ENCODE data around the gene TRIM38.

Gene TRIM38

DNA sequence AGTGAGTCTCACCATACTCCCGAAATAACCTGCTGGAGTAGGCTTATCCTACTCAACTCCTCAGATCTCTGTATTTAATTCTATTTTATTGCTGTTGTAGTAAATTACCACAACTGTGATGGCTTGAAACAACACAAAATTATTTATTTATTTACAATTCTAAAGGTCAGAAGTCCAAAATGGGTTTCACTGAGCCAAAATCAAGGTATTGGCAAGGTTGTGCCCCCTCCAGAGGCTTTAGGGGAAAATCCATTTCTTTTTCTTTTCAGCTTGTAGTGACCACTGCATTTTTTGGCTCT lies 31.2 kb upstream of the TRIM38 start:
- DNase-seq (ENCODE audit: low spot score) (no peak), ATAC-seq (ENCODE audit: low read depth) (no peak)
- H3K4me1 ChIP-seq (ENCODE audit: insufficient read depth, poor library complexity, severe bottlenecking), result no peaks in the 10 kb centered on the region

DNA sequence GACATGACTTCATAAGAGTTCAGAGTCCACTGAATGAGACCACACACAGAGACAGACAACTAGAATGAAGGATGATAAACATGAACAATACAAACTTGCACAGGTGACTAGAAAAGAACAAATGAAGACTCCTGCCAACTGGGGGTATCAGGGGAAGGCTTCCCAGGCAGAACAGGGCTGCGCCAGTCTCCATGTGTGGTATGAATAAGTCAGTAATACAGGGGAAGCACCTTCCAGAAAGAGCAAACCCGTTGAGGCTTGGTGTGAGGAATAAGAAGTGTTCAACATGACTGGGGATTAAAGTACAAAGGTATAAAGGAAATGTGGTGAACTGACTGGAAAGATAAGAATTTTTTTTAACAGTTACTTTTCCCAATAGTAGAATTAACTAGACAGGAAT lies 28.4 kb upstream of the TRIM38 start:
- H3K4me3 ChIP-seq (ENCODE audit: severe bottlenecking), result no peak overlapping the region
- no peaks in the 10 kb centered on the region for H3K9me3 ChIP-seq (ENCODE audit: severe bottlenecking)
- no peaks in the 10 kb centered on the region for H3K27me3 ChIP-seq (ENCODE audit: insufficient read depth, poor library complexity, severe bottlenecking)
- no peak for ATAC-seq (ENCODE audit: low read depth)
- TF ChIP-seq, protein P1, sequence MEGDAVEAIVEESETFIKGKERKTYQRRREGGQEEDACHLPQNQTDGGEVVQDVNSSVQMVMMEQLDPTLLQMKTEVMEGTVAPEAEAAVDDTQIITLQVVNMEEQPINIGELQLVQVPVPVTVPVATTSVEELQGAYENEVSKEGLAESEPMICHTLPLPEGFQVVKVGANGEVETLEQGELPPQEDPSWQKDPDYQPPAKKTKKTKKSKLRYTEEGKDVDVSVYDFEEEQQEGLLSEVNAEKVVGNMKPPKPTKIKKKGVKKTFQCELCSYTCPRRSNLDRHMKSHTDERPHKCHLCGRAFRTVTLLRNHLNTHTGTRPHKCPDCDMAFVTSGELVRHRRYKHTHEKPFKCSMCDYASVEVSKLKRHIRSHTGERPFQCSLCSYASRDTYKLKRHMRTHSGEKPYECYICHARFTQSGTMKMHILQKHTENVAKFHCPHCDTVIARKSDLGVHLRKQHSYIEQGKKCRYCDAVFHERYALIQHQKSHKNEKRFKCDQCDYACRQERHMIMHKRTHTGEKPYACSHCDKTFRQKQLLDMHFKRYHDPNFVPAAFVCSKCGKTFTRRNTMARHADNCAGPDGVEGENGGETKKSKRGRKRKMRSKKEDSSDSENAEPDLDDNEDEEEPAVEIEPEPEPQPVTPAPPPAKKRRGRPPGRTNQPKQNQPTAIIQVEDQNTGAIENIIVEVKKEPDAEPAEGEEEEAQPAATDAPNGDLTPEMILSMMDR (IDR thresholded peaks at IDR 0.05; ENCODE audit: poor library complexity, severe bottlenecking), result no peak
- H3K36me3 ChIP-seq (ENCODE audit: low read depth), result no peaks in the 10 kb centered on the region
- no peak for DNase-seq (ENCODE audit: low spot score)
- H3K27ac ChIP-seq (ENCODE audit: poor library complexity, severe bottlenecking), result no peak overlapping the region
- H3K4me1 ChIP-seq (ENCODE audit: insufficient read depth, poor library complexity, severe bottlenecking), result no peaks in the 10 kb centered on the region

More for the DNA sequence above, 31.2 kb upstream of the TRIM38 start:
- Histone ChIP-seq H3K4me3 (ENCODE audit: severe bottlenecking) (no peak overlapping the region), H3K27ac (ENCODE audit: poor library complexity, severe bottlenecking) (no peak overlapping the region), H3K36me3 (ENCODE audit: low read depth) (no peaks in the 10 kb centered on the region), H3K27me3 (ENCODE audit: insufficient read depth, poor library complexity, severe bottlenecking) (no peaks in the 10 kb centered on the region), H3K9me3 (ENCODE audit: severe bottlenecking) (no peaks in the 10 kb centered on the region)
- TF ChIP-seq, protein P1 (IDR thresholded peaks at IDR 0.05; ENCODE audit: poor library complexity, severe bottlenecking), result no peak

DNA sequence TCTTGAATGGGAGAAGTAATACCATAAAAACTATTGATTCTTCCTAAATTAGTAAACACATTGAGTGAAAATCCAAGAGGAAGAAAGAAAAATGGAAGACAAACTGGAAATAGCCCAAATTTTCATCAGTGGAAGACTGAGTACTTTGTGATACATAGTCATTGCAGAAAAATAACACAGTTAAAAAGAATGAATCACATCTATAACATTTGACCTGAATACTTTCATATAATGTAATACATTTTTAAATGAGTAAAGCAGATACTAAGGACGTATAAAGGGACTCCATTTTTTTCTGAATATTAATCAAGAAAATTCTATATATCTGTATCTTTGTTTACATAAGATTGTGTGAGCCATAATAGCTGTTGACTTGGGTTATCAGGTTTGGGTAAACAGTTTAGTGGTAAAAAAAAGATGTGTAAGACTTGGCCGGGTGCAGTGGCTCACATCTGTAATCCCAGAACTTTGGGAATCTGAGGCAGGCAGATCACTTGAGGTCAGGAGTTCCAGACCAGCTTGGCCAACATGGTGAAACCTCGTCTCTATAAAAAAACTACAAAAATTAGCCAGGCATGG lies 27.8 kb upstream of the TRIM38 start:
- no peaks in the 10 kb centered on the region for H3K9me3 ChIP-seq (ENCODE audit: severe bottlenecking)
- H3K4me1 ChIP-seq (ENCODE audit: insufficient read depth, poor library complexity, severe bottlenecking), result no peaks in the 10 kb centered on the region
- H3K36me3 ChIP-seq (ENCODE audit: low read depth), result no peaks in the 10 kb centered on the region
- no peak overlapping the region for H3K4me3 ChIP-seq (ENCODE audit: severe bottlenecking)
- ATAC-seq (ENCODE audit: low read depth) (no peak), DNase-seq (ENCODE audit: low spot score) (no peak)
- TF ChIP-seq, protein P1 (IDR thresholded peaks at IDR 0.05; ENCODE audit: poor library complexity, severe bottlenecking), result no peak
- no peaks in the 10 kb centered on the region for H3K27me3 ChIP-seq (ENCODE audit: insufficient read depth, poor library complexity, severe bottlenecking)
- no peak overlapping the region for H3K27ac ChIP-seq (ENCODE audit: poor library complexity, severe bottlenecking)

DNA sequence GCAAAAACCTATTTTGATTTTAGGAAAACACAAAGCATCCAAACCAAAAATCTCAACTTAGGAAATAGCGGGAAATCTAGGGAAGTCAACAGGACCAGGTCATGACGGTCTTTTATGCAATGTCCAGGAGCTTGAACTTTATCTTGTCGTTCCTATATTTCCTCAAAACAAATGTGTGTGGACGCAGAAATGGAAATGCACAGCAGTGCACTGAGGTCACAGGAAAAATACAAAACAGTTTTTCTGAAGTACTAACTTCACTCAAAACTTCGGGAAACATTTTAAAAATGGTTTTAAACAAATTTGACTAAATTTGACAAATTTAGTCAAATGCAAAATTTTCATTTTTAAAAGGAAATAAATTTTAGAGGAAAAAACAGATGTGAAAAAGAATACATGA lies 26.6 kb upstream of the TRIM38 start:
- Histone ChIP-seq H3K4me1 (ENCODE audit: insufficient read depth, poor library complexity, severe bottlenecking) (no peaks in the 10 kb centered on the region), H3K4me3 (ENCODE audit: severe bottlenecking) (no peak overlapping the region), H3K36me3 (ENCODE audit: low read depth) (no peaks in the 10 kb centered on the region), H3K27me3 (ENCODE audit: insufficient read depth, poor library complexity, severe bottlenecking) (no peaks in the 10 kb centered on the region), H3K27ac (ENCODE audit: poor library complexity, severe bottlenecking) (no peak overlapping the region), H3K9me3 (ENCODE audit: severe bottlenecking) (no peaks in the 10 kb centered on the region)
- DNase-seq (ENCODE audit: low spot score) (no peak), ATAC-seq (ENCODE audit: low read depth) (no peak)
- TF ChIP-seq, protein P1 (IDR thresholded peaks at IDR 0.05; ENCODE audit: poor library complexity, severe bottlenecking), result no peak

DNA sequence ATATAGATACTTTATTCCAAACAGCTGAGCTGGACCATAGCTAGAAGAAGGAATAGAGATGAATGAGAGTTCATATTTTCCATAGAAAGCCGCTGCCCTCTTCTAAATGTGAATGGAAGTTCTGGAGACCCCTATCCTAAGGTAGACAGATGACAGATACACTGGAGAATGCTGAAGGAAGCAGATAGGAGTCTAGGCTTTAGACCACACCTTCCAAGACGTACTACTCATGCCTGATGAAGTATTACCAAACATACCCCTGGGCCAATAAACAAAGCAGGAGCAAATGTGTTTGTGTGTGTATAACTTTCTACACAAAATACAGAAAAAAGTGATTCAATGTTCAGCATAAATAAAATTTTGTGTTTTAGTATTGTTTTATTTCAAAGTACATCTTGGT lies 23.0 kb upstream of the TRIM38 start:
- Histone ChIP-seq H3K27ac (ENCODE audit: poor library complexity, severe bottlenecking) (no peak overlapping the region), H3K27me3 (ENCODE audit: insufficient read depth, poor library complexity, severe bottlenecking) (no peaks in the 10 kb centered on the region), H3K9me3 (ENCODE audit: severe bottlenecking) (no peaks in the 10 kb centered on the region), H3K4me3 (ENCODE audit: severe bottlenecking) (no peak overlapping the region), H3K4me1 (ENCODE audit: insufficient read depth, poor library complexity, severe bottlenecking) (no peaks in the 10 kb centered on the region), H3K36me3 (ENCODE audit: low read depth) (no peaks in the 10 kb centered on the region)
- DNase-seq (ENCODE audit: low spot score) (no peak), ATAC-seq (ENCODE audit: low read depth) (peak; percentile 21; the same call in 1 of the 3 replicates)
- TF ChIP-seq, protein P1 (IDR thresholded peaks at IDR 0.05; ENCODE audit: poor library complexity, severe bottlenecking), result no peak

Data from RWPE2 (cell line).